ENCODE data around the gene TNRC6B. TPM values are rescaled to one million over a fixed set of nuclear protein-coding genes. Genes with fewer than 3 reads are reported as not detected.
"Not testable (repeated sequence)": the region's sequence is repeated elsewhere in the genome, so short reads cannot be mapped to it uniquely, and the experiment has no call there.

Gene TNRC6B
- polyA plus RNA-seq (2013, experiment 1 of 4): 19.9 TPM
- 24.4 TPM for polyA plus RNA-seq (2013, experiment 2 of 4)
- polyA plus RNA-seq (2013, experiment 3 of 4): 15.7 TPM
- polyA plus RNA-seq (2013, experiment 4 of 4): 15.5 TPM

GRCh38 chr22:40177738-40178416, at the start of gene TNRC6B:
Gene TNRC6B (plus strand): TSS chr22:40177925. CDS start chr22:40178136, 211 bp downstream.
- H3K4me3 ChIP-seq (ENCODE audit: insufficient read depth, low read depth, low read length): peak within 1 kb of the TSS; percentile 73
- no peaks in the 10 kb centered on the region for H3K27me3 ChIP-seq (ENCODE audit: control insufficient read depth, insufficient read depth, low read length, poor library complexity, severe bottlenecking)
- peak within 1 kb of the TSS; percentile 94 for H3K27ac ChIP-seq (ENCODE audit: insufficient read depth, low read depth, low read length, poor library complexity, severe bottlenecking)
- H3K9me3 ChIP-seq (ENCODE audit: control insufficient read depth, low read length): no peaks in the 10 kb centered on the region
- H3K36me3 ChIP-seq (ENCODE audit: control insufficient read depth, insufficient read depth, low read length): no peaks in the 10 kb centered on the region
- 0 to 1% methylated on average over 9 of the region's 10 CpGs for WGBS, 2 experiments
- peaks cover 24% of the 10 kb centered on the region for H3K4me1 ChIP-seq (ENCODE audit: control insufficient read depth, insufficient read depth, low read length)

- Histone ChIP-seq H3K27ac (ENCODE audit: insufficient read depth, low read depth, low read length, poor library complexity, severe bottlenecking) (no peak overlapping the region), H3K4me3 (ENCODE audit: insufficient read depth, low read depth, low read length) (no peak overlapping the region), H3K9me3 (ENCODE audit: control insufficient read depth, low read length) (no peaks in the 10 kb centered on the region), H3K36me3 (ENCODE audit: control insufficient read depth, insufficient read depth, low read length) (no peaks in the 10 kb centered on the region), H3K4me1 (ENCODE audit: control insufficient read depth, insufficient read depth, low read length) (no peaks in the 10 kb centered on the region), H3K27me3 (ENCODE audit: control insufficient read depth, insufficient read depth, low read length, poor library complexity, severe bottlenecking) (no peaks in the 10 kb centered on the region)
- 93 to 94% methylated on average over 4 of the region's 4 CpGs for WGBS, 2 experiments
Measured at GRCh38 chr22:40128989-40129388, 48.7 kb upstream of the TNRC6B start.

- H3K4me3 ChIP-seq (ENCODE audit: insufficient read depth, low read depth, low read length): no peak overlapping the region
- WGBS, 2 experiments: 95 to 96% methylated on average over 4 of the region's 4 CpGs
- H3K4me1 ChIP-seq (ENCODE audit: control insufficient read depth, insufficient read depth, low read length): no peaks in the 10 kb centered on the region
- H3K9me3 ChIP-seq (ENCODE audit: control insufficient read depth, low read length): no peaks in the 10 kb centered on the region
- no peak overlapping the region for H3K27ac ChIP-seq (ENCODE audit: insufficient read depth, low read depth, low read length, poor library complexity, severe bottlenecking)
- no peaks in the 10 kb centered on the region for H3K36me3 ChIP-seq (ENCODE audit: control insufficient read depth, insufficient read depth, low read length)
- no peaks in the 10 kb centered on the region for H3K27me3 ChIP-seq (ENCODE audit: control insufficient read depth, insufficient read depth, low read length, poor library complexity, severe bottlenecking)
Measured at GRCh38 chr22:40137132-40137531, 40.6 kb upstream of the TNRC6B start.

GRCh38 chr22:40138866-40139265, 38.9 kb upstream of the TNRC6B start:
- Histone ChIP-seq H3K4me1 (ENCODE audit: control insufficient read depth, insufficient read depth, low read length) (no peaks in the 10 kb centered on the region), H3K36me3 (ENCODE audit: control insufficient read depth, insufficient read depth, low read length) (no peaks in the 10 kb centered on the region), H3K27ac (ENCODE audit: insufficient read depth, low read depth, low read length, poor library complexity, severe bottlenecking) (no peak overlapping the region), H3K9me3 (ENCODE audit: control insufficient read depth, low read length) (no peaks in the 10 kb centered on the region), H3K4me3 (ENCODE audit: insufficient read depth, low read depth, low read length) (no peak overlapping the region), H3K27me3 (ENCODE audit: control insufficient read depth, insufficient read depth, low read length, poor library complexity, severe bottlenecking) (no peaks in the 10 kb centered on the region)

GRCh38 chr22:40147388-40148176, 30.1 kb upstream of the TNRC6B start:
- H3K9me3 ChIP-seq (ENCODE audit: control insufficient read depth, low read length): no peaks in the 10 kb centered on the region
- no peak overlapping the region for H3K4me3 ChIP-seq (ENCODE audit: insufficient read depth, low read depth, low read length)
- no peaks in the 10 kb centered on the region for H3K4me1 ChIP-seq (ENCODE audit: control insufficient read depth, insufficient read depth, low read length)
- 85 to 86% methylated on average over 10 of the region's 10 CpGs for WGBS, 2 experiments
- no peaks in the 10 kb centered on the region for H3K36me3 ChIP-seq (ENCODE audit: control insufficient read depth, insufficient read depth, low read length)
- H3K27ac ChIP-seq (ENCODE audit: insufficient read depth, low read depth, low read length, poor library complexity, severe bottlenecking): no peak overlapping the region
- H3K27me3 ChIP-seq (ENCODE audit: control insufficient read depth, insufficient read depth, low read length, poor library complexity, severe bottlenecking): no peaks in the 10 kb centered on the region

- Histone ChIP-seq H3K9me3 (ENCODE audit: control insufficient read depth, low read length) (no peaks in the 10 kb centered on the region), H3K36me3 (ENCODE audit: control insufficient read depth, insufficient read depth, low read length) (no peaks in the 10 kb centered on the region), H3K4me3 (ENCODE audit: insufficient read depth, low read depth, low read length) (no peak overlapping the region), H3K27ac (ENCODE audit: insufficient read depth, low read depth, low read length, poor library complexity, severe bottlenecking) (no peak overlapping the region), H3K4me1 (ENCODE audit: control insufficient read depth, insufficient read depth, low read length) (no peaks in the 10 kb centered on the region), H3K27me3 (ENCODE audit: control insufficient read depth, insufficient read depth, low read length, poor library complexity, severe bottlenecking) (no peaks in the 10 kb centered on the region)
- WGBS, 2 experiments: 87 to 96% methylated on average over 4 of the region's 4 CpGs
Measured at GRCh38 chr22:40153192-40153591, 24.5 kb upstream of the TNRC6B start.

- no peaks in the 10 kb centered on the region for H3K27me3 ChIP-seq (ENCODE audit: control insufficient read depth, insufficient read depth, low read length, poor library complexity, severe bottlenecking)
- no peaks in the 10 kb centered on the region for H3K9me3 ChIP-seq (ENCODE audit: control insufficient read depth, low read length)
- no peaks in the 10 kb centered on the region for H3K4me1 ChIP-seq (ENCODE audit: control insufficient read depth, insufficient read depth, low read length)
- no peak overlapping the region for H3K27ac ChIP-seq (ENCODE audit: insufficient read depth, low read depth, low read length, poor library complexity, severe bottlenecking)
- H3K4me3 ChIP-seq (ENCODE audit: insufficient read depth, low read depth, low read length): no peak overlapping the region
- WGBS, 2 experiments: 95% methylated on average over 3 of the region's 4 CpGs
- H3K36me3 ChIP-seq (ENCODE audit: control insufficient read depth, insufficient read depth, low read length): no peaks in the 10 kb centered on the region
Measured at GRCh38 chr22:40153705-40154104, 24.0 kb upstream of the TNRC6B start.

- 73% methylated on average over 7 of the region's 7 CpGs for WGBS, 2 experiments
- H3K4me1 ChIP-seq (ENCODE audit: control insufficient read depth, insufficient read depth, low read length): no peaks in the 10 kb centered on the region
- H3K27me3 ChIP-seq (ENCODE audit: control insufficient read depth, insufficient read depth, low read length, poor library complexity, severe bottlenecking): no peaks in the 10 kb centered on the region
- H3K9me3 ChIP-seq (ENCODE audit: control insufficient read depth, low read length): no peaks in the 10 kb centered on the region
- no peaks in the 10 kb centered on the region for H3K36me3 ChIP-seq (ENCODE audit: control insufficient read depth, insufficient read depth, low read length)
- no peak overlapping the region for H3K27ac ChIP-seq (ENCODE audit: insufficient read depth, low read depth, low read length, poor library complexity, severe bottlenecking)
- no peak overlapping the region for H3K4me3 ChIP-seq (ENCODE audit: insufficient read depth, low read depth, low read length)
Measured at GRCh38 chr22:40156001-40156516, 21.7 kb upstream of the TNRC6B start.

- not testable (repeated sequence) for H3K4me3 ChIP-seq (ENCODE audit: insufficient read depth, low read depth, low read length); H3K9me3 ChIP-seq (ENCODE audit: control insufficient read depth, low read length); H3K27ac ChIP-seq (ENCODE audit: insufficient read depth, low read depth, low read length, poor library complexity, severe bottlenecking); H3K27me3 ChIP-seq (ENCODE audit: control insufficient read depth, insufficient read depth, low read length, poor library complexity, severe bottlenecking); H3K36me3 ChIP-seq (ENCODE audit: control insufficient read depth, insufficient read depth, low read length); H3K4me1 ChIP-seq (ENCODE audit: control insufficient read depth, insufficient read depth, low read length)
- WGBS, 2 experiments: 87 to 93% methylated on average over 6 of the region's 6 CpGs
Measured at GRCh38 chr22:40156682-40157081, 21.0 kb upstream of the TNRC6B start.

GRCh38 chr22:40157330-40157945, 20.3 kb upstream of the TNRC6B start:
- Histone ChIP-seq H3K27ac (ENCODE audit: insufficient read depth, low read depth, low read length, poor library complexity, severe bottlenecking) (no peak overlapping the region), H3K4me3 (ENCODE audit: insufficient read depth, low read depth, low read length) (no peak overlapping the region), H3K27me3 (ENCODE audit: control insufficient read depth, insufficient read depth, low read length, poor library complexity, severe bottlenecking) (no peaks in the 10 kb centered on the region), H3K4me1 (ENCODE audit: control insufficient read depth, insufficient read depth, low read length) (no peaks in the 10 kb centered on the region), H3K9me3 (ENCODE audit: control insufficient read depth, low read length) (no peaks in the 10 kb centered on the region), H3K36me3 (ENCODE audit: control insufficient read depth, insufficient read depth, low read length) (no peaks in the 10 kb centered on the region)
- WGBS, 2 experiments: 90 to 97% methylated on average over 4 of the region's 4 CpGs
